GM13976 (cell line): Measurements from ENCODE around the gene TBC1D21.

Source experiments
- DNase-seq: peaks from one replicate; pipeline ENCODE4 v3.0.0; 2012; ENCODE audit warnings: low spot score
- CTCF ChIP-seq: IDR thresholded peaks from 2 replicates; pipeline ENCODE4 v1.5.1; 2012; ENCODE audit warnings: borderline replicate concordance, mild to moderate bottlenecking; ENCODE audit not compliant: insufficient read depth; ENCODE audit errors: extremely low read depth, missing control alignments, control extremely low read depth
- in situ Hi-C: fragments of 300-500 bp; cut with MboI; formaldehyde crosslinking; loops from one replicate; pipeline ENCODE4 v1.12.0; 2022; ENCODE audit warnings: low sequenced_read_pairs, mixed read lengths, inconsistent platforms; ENCODE audit not compliant: unreplicated experiment

TBC1D21 gene

GRCh38 chr15:73845907-73846306 lies 27.5 kb upstream of the TBC1D21 start:
- TF ChIP-seq CTCF, result no peak
- in situ Hi-C loops, result no loop called here

GRCh38 chr15:73849641-73850040 lies 23.7 kb upstream of the TBC1D21 start:
- no peak for DNase-seq
- no peak for TF ChIP-seq CTCF
- in situ Hi-C loops, result no loop called here

More at GRCh38 chr15:73845907-73846306, 27.5 kb upstream of the TBC1D21 start:
- DNase-seq, result no peak

- no peak for TF ChIP-seq CTCF
- DNase-seq, result no peak
- in situ Hi-C loops, result no loop called here
Measured at GRCh38 chr15:73850228-73850627, 23.1 kb upstream of the TBC1D21 start.

GRCh38 chr15:73851689-73852088 lies 21.7 kb upstream of the TBC1D21 start:
- in situ Hi-C loops, result no loop called here
- peak; percentile 55 for DNase-seq
- TF ChIP-seq CTCF, result no peak

- in situ Hi-C loops, result no loop called here
- TF ChIP-seq CTCF, result no peak
- DNase-seq, result no peak
Measured at GRCh38 chr15:73852507-73852906, 20.9 kb upstream of the TBC1D21 start.

- DNase-seq, result no peak
- in situ Hi-C loops, result no loop called here
- no peak for TF ChIP-seq CTCF
Measured at GRCh38 chr15:73854265-73854664, 19.1 kb upstream of the TBC1D21 start.
